ENCODE measurements around the gene HAGH.

The HAGH gene

GRCh38 chr16:1781758-1782407, 44.7 kb downstream of the HAGH start:
- H3K4me3 ChIP-seq (replicated peaks in 1 of 2; ENCODE audit: low read depth in 2 of 2, low read length in 2 of 2), result peak overlapping the region; percentile 78 to 80
- TF ChIP-seq CTCF (IDR thresholded peaks at IDR 0.05; ENCODE audit: low read depth, low read length), result peak; percentile 20
- DNase-seq (ENCODE audit: low read depth in 2 of 2), result peak in 1 of 2 donors; percentile 28

GRCh38 chr16:1781254-1781653, 45.4 kb downstream of the HAGH start:
- peak overlapping the region; percentile 78 to 80 for H3K4me3 ChIP-seq (replicated peaks in 1 of 2; ENCODE audit: low read depth in 2 of 2, low read length in 2 of 2)
- DNase-seq (ENCODE audit: low read depth in 2 of 2), result no peak
- TF ChIP-seq CTCF (IDR thresholded peaks at IDR 0.05; ENCODE audit: low read depth, low read length), result no peak

- no peak for DNase-seq (ENCODE audit: low read depth in 2 of 2)
- no peak overlapping the region for H3K4me3 ChIP-seq (replicated peaks in 1 of 2; ENCODE audit: low read depth in 2 of 2, low read length in 2 of 2)
- no peak for TF ChIP-seq CTCF (IDR thresholded peaks at IDR 0.05; ENCODE audit: low read depth, low read length)
These were observed 46.0 kb downstream of the HAGH start for GRCh38 chr16:1780677-1781072.

GRCh38 chr16:1779741-1780676, 46.6 kb downstream of the HAGH start:
- no peak for TF ChIP-seq CTCF (IDR thresholded peaks at IDR 0.05; ENCODE audit: low read depth, low read length)
- no peak for DNase-seq (ENCODE audit: low read depth in 2 of 2)
- H3K4me3 ChIP-seq (replicated peaks in 1 of 2; ENCODE audit: low read depth in 2 of 2, low read length in 2 of 2), result no peak overlapping the region

- H3K4me3 ChIP-seq (replicated peaks in 1 of 2; ENCODE audit: low read depth in 2 of 2, low read length in 2 of 2), result no peak overlapping the region
These were observed 47.4 kb downstream of the HAGH start for GRCh38 chr16:1779234-1779701.

More at GRCh38 chr16:1779234-1779701, 47.4 kb downstream of the HAGH start:
- TF ChIP-seq CTCF (IDR thresholded peaks at IDR 0.05; ENCODE audit: low read depth, low read length), result no peak
- no peak for DNase-seq (ENCODE audit: low read depth in 2 of 2)

Measured in cardiac fibroblast (primary cell).